Stomach (tissue), 9 donors: ENCODE measurements around the gene JMJD1C. TPM values are rescaled to one million over a fixed set of nuclear protein-coding genes. Genes with fewer than 3 reads are reported as not detected.

ENCODE experiments used
- DNase-seq, 2 donors: peaks; one replicate each; pipeline versions ENCODE4 v3.0.0 to v3.0.0-alpha.2; 2013 to 2019
- H3K27ac ChIP-seq, 5 donors: fragments of 200-600 bp in 4 of 5; sonication (generic) in 4 of 5; one replicate each; pipeline ENCODE4 v1.5.1; 2013 to 2019; ENCODE audit warnings: mild to moderate bottlenecking in 1 of 5, moderate library complexity in 1 of 5
- H3K27me3 ChIP-seq, 3 donors: fragments of 200-600 bp; sonication (generic); one replicate each; pipeline ENCODE4 v1.5.1; 2017 to 2019; ENCODE audit warnings: mixed run types in 1 of 3
- H3K36me3 ChIP-seq, 4 donors: fragments of 200-600 bp; sonication (generic); 1 replicate in 3 of 4; 2 replicates in 1 of 4; pipeline ENCODE4 v1.5.1; 2016 to 2019
- H3K4me1 ChIP-seq, 4 donors: fragments of 200-600 bp; sonication (generic); one replicate each; pipeline ENCODE4 v1.5.1; 2016 to 2019
- H3K4me3 ChIP-seq, 4 donors: fragments of 200-600 bp; sonication (generic) in 3 of 4; one replicate each; pipeline ENCODE4 v1.5.1; 2016 to 2019; ENCODE audit warnings: mild to moderate bottlenecking in 1 of 4
- H3K9me3 ChIP-seq, 4 donors: fragments of 200-600 bp; sonication (generic); one replicate each; pipeline ENCODE4 v1.5.1; 2016 to 2019
- EP300 ChIP-seq: sonication (generic); formaldehyde crosslinking; IDR thresholded peaks from one replicate; pipeline ENCODE4 v1.6.1; 2017; ENCODE audit warnings: antibody characterized with exemption
- POLR2A ChIP-seq, 4 donors: fragments of 450-650 bp; IDR thresholded peaks; one replicate each; pipeline ENCODE4 v1.6.1; 2016; ENCODE audit warnings: antibody characterized with exemption in 4 of 4, control low read depth in 2 of 4, mild to moderate bottlenecking in 1 of 4, moderate library complexity in 1 of 4
- POLR2AphosphoS5 ChIP-seq, 3 donors: sonication (generic); formaldehyde crosslinking; IDR thresholded peaks; one replicate each; pipeline ENCODE4 v1.6.1; 2016; ENCODE audit warnings: antibody characterized with exemption in 3 of 3
- WGBS, 5 donors: extraction: QIAGEN DNeasy Blood & Tissue Kit in 3 of 5; methylation state at CpG; one replicate each; pipeline versions ENCODE4 v1.1.5 to v1.1.7; 2013 to 2018; 5-methylcytosine and 5-hydroxymethylcytosine counted together
- intact Hi-C: fragments of 100-400 bp; cut with DNase I; formaldehyde crosslinking; loops from one replicate; pipeline ENCODE4 v1.15.1; 2023; ENCODE audit warnings: low total_unique reads
- polyA plus RNA-seq, 3 donors: library from polyadenylated mRNA; stranded (reverse); fragments of 200-250 nt; gene quantifications; one replicate each; pipeline ENCODE4 v1.2.3, GENCODE V29; 2013
- total RNA-seq, 5 donors: library from RNA; depleted of rRNA; stranded (reverse); fragments of >200 nt; gene quantifications; one replicate each; pipeline versions ENCODE4 v1.1.0 to v1.2.3, GENCODE V29; 2014 to 2016
- TF ChIP-seq, protein P1 (sequence below), 7 experiments: fragments of 450-650 bp in 4 of 7; fragments of 200-600 bp in 3 of 7; sonication (generic) in 3 of 7; IDR thresholded peaks; one replicate each; pipeline ENCODE4 v1.5.1; 2016 to 2019; ENCODE audit warnings: antibody characterized with exemption in 7 of 7, control low read depth in 2 of 7, mild to moderate bottlenecking in 1 of 7
- donor health status: healthy with polysubstance abuse.
- donor health status: Bipolar disorder and iron deficiency.
- donor health status: healthy.

JMJD1C gene
- total and polyA plus RNA-seq, 8 donors = 13.6 to 235 (median 33.5) TPM

DNA sequence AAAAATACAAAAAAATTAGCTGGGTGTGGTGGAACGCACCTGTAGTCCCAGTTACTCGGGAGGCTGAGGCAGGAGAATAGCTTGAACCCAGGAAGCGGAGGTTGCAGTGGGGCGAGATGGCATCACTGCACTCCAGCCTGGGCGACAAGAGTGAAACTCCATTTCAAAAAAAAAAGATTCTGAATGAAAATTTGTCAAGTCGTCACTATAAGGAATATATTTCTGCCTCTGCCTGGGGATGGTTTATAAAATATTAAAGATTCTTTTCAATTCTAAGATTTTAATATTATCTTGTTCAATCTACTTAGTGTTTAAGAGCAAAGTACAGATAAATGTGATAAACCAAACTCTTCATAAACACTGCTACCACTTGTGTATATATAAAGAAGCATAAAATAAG lies 185.4 kb downstream of the JMJD1C start:
- intact Hi-C loops = no loop called here
- 94 to 99% (median 97%) methylated on average over 6 of the region's 6 CpGs for WGBS, 5 donors
- Histone ChIP-seq H3K4me3 (no peak overlapping the region), H3K9me3 (no peaks in the 10 kb centered on the region), H3K27ac (no peak overlapping the region), H3K36me3 (no peaks in the 10 kb centered on the region), H3K4me1 (peaks cover 0 to 4% (median 0%) of the 10 kb centered on the region in 4 donors), H3K27me3 (no peaks in the 10 kb centered on the region)
- no peak for TF ChIP-seq POLR2AphosphoS5 (IDR thresholded peaks at IDR 0.05)
- no peak for TF ChIP-seq POLR2A (IDR thresholded peaks at IDR 0.05)
- no peak for DNase-seq

DNA sequence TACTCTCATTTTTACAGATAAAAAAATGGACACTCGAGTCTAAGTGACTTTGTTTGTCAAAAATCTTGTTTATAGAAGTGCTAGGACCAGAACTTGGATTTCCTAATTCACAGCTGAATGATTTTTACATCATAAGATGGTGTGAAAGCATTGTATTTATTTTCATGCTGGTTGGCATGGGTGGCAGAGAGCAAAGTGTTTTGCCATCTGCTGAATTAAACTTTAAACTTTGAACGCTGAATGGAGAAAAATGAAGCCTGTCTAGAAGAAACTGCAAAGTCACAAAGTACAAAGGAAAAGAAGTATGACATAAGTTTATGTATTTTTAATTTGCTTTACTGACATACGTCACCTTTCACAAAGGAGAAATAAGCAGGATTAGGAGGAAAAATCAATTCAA lies 190.7 kb downstream of the JMJD1C start:
- no peaks in the 10 kb centered on the region for H3K9me3 ChIP-seq
- TF ChIP-seq EP300 (no peak), POLR2AphosphoS5 (IDR thresholded peaks at IDR 0.05) (no peak), POLR2A (IDR thresholded peaks at IDR 0.05) (no peak)
- TF ChIP-seq, protein P1, sequence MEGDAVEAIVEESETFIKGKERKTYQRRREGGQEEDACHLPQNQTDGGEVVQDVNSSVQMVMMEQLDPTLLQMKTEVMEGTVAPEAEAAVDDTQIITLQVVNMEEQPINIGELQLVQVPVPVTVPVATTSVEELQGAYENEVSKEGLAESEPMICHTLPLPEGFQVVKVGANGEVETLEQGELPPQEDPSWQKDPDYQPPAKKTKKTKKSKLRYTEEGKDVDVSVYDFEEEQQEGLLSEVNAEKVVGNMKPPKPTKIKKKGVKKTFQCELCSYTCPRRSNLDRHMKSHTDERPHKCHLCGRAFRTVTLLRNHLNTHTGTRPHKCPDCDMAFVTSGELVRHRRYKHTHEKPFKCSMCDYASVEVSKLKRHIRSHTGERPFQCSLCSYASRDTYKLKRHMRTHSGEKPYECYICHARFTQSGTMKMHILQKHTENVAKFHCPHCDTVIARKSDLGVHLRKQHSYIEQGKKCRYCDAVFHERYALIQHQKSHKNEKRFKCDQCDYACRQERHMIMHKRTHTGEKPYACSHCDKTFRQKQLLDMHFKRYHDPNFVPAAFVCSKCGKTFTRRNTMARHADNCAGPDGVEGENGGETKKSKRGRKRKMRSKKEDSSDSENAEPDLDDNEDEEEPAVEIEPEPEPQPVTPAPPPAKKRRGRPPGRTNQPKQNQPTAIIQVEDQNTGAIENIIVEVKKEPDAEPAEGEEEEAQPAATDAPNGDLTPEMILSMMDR (IDR thresholded peaks at IDR 0.05) = no peak
- H3K27me3 ChIP-seq = no peaks in the 10 kb centered on the region
- no peaks in the 10 kb centered on the region for H3K36me3 ChIP-seq
- H3K4me3 ChIP-seq = no peak overlapping the region
- H3K4me1 ChIP-seq = peaks cover 0 to 29% (median 15%) of the 10 kb centered on the region in 4 donors
- 70 to 86% (median 84%) methylated on average over 3 of the region's 3 CpGs for WGBS, 5 donors
- DNase-seq = no peak
- intact Hi-C loops = no loop called here
- H3K27ac ChIP-seq = no peak overlapping the region

DNA sequence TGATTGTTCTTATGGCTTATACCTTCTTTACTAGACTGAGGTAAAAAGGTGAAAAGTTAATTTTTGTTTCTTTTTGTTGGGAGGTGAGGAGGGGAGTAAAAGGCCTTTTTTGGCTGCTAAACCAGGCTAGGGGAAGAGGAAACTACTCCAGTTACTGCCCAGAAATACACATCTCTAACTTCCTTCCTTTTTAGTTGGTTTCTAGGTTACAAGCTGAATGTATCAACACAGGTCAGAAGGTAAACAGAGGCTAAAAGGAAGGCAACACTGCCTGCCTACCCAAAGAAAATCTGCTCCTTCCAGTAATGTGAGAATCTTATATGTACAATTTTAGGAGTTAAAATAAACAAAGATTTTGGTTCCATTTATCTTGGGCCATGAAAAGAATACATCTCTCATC lies 192.2 kb downstream of the JMJD1C start:
- intact Hi-C loops = no loop called here
- peak in 1 of 3 donors; percentile 19 for TF ChIP-seq POLR2AphosphoS5 (IDR thresholded peaks at IDR 0.05)
- TF ChIP-seq, protein P1 (IDR thresholded peaks at IDR 0.05) = no peak
- Histone ChIP-seq H3K27me3 (no peaks in the 10 kb centered on the region), H3K36me3 (no peaks in the 10 kb centered on the region), H3K4me3 (no peak overlapping the region), H3K27ac (peak overlapping the region in 4 of 5 donors; percentile 8 to 75 (median 45)), H3K9me3 (no peaks in the 10 kb centered on the region), H3K4me1 (peaks cover 0 to 37% (median 18%) of the 10 kb centered on the region in 4 donors)
- DNase-seq = peak in 1 of 2 donors; percentile 78

DNA sequence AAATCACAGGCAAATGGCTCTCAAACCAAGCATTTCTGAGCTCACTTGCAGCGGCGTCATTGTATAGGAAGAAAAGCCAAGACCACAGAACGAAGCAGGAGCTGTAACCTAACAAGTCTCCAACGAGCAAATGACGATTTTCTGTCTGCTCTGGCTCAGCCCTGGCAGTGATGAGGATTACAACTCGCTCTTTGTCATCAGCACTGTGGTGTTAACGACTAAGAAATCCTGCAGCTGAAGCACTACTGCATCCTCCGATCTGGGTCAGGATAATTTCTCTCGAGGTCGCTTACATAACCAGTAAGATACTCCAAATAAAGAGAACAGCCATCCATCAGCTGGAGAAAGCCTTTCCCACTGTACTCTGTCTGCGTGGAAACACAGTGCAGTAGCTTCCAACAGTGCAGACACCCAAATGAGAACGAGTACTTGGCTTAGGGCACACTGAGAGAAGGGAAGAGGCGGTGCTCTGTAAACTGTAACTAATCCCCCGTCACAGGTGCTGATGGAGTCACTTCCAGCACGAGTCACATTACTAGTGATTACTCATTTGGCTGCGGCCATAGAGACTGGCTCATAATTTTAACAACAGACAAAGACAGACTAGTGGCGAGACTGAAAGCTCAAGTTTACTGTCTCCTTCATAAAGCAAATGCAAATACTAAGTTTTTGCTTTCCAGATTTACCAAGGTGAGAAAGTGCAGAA lies 196.8 kb downstream of the JMJD1C start:
- DNase-seq = peak; percentile 82 to 96
- Histone ChIP-seq H3K4me1 (peaks cover 10 to 41% (median 29%) of the 10 kb centered on the region in 4 donors), H3K27ac (peak overlapping the region; percentile 78 to 98 (median 88)), H3K27me3 (no peaks in the 10 kb centered on the region), H3K36me3 (no peaks in the 10 kb centered on the region), H3K4me3 (peak overlapping the region; percentile 37 to 55 (median 54)), H3K9me3 (no peaks in the 10 kb centered on the region)
- WGBS, 5 donors = 0 to 1% (median 1%) methylated on average over 17 of the region's 17 CpGs
- intact Hi-C loops = no loop called here
- no peak for TF ChIP-seq EP300
- TF ChIP-seq POLR2AphosphoS5 (IDR thresholded peaks at IDR 0.05) = peak; percentile 93 to 99 (median 99)
- TF ChIP-seq POLR2A (IDR thresholded peaks at IDR 0.05) = peak in 2 of 4 donors; percentile 92 to 93
- TF ChIP-seq, protein P1 (IDR thresholded peaks at IDR 0.05) = peak in 4 of 7 experiments; percentile 9 to 45 (median 38)
